Lung (tissue), 12 donors: ENCODE results near the gene PRKG1. TPM values are rescaled to one million over a fixed set of nuclear protein-coding genes. Genes with fewer than 3 reads are reported as not detected.

Experiments used
- ATAC-seq: fragments of 200-7000 bp; cut with Tn5 transposase; one replicate; pipeline ENCODE4 v1.9.1; 2020; ENCODE audit warnings: moderate number of reproducible peaks; ENCODE audit not compliant: insufficient read depth, low FRiP score
- DNase-seq, 3 donors: peaks; one replicate each; pipeline ENCODE4 v3.0.0-alpha.2; 2013 to 2017
- H3K27ac ChIP-seq, 2 donors: one replicate each; pipeline ENCODE4 v1.5.1; 2013; ENCODE audit warnings: mild to moderate bottlenecking in 2 of 2, moderate library complexity in 2 of 2, control low read depth in 1 of 2, inconsistent platforms in 1 of 2, low read depth in 1 of 2, low read length in 1 of 2
- H3K27me3 ChIP-seq, 3 donors: one replicate each; pipeline ENCODE4 v1.5.1; 2013; ENCODE audit warnings: low read length in 2 of 3; ENCODE audit not compliant: control insufficient read depth in 3 of 3, insufficient read depth in 3 of 3
- H3K36me3 ChIP-seq, 4 donors: one replicate each; pipeline ENCODE4 v1.5.1; 2013; ENCODE audit warnings: low read length in 4 of 4, mild to moderate bottlenecking in 1 of 4, moderate library complexity in 1 of 4; ENCODE audit not compliant: control insufficient read depth in 4 of 4, insufficient read depth in 4 of 4
- H3K4me1 ChIP-seq, 5 donors: one replicate each; pipeline ENCODE4 v1.5.1; 2013; ENCODE audit warnings: low read length in 5 of 5, mild to moderate bottlenecking in 2 of 5, moderate library complexity in 1 of 5; ENCODE audit not compliant: control insufficient read depth in 5 of 5, insufficient read depth in 5 of 5
- H3K4me3 ChIP-seq: one replicate; pipeline ENCODE4 v1.5.1; 2013; ENCODE audit warnings: mild to moderate bottlenecking, control low read depth, moderate library complexity
- H3K9ac ChIP-seq, 2 donors: one replicate each; pipeline ENCODE4 v1.5.1; 2013; ENCODE audit warnings: low read length in 2 of 2, control low read depth in 1 of 2; ENCODE audit not compliant: insufficient read depth in 1 of 2
- H3K9me3 ChIP-seq, 4 donors: one replicate each; pipeline ENCODE4 v1.5.1; 2013; ENCODE audit warnings: low read length in 3 of 4, mild to moderate bottlenecking in 1 of 4, moderate library complexity in 1 of 4; ENCODE audit not compliant: control insufficient read depth in 4 of 4, insufficient read depth in 3 of 4
- WGBS, 2 donors: extraction: QIAGEN DNeasy Blood & Tissue Kit; methylation state at CpG; one replicate each; pipeline ENCODE4 v1.1.7; 2013; 5-methylcytosine and 5-hydroxymethylcytosine counted together
- polyA plus RNA-seq, 2 donors: library from polyadenylated mRNA; stranded (reverse); fragments of 200-250 nt; gene quantifications; one replicate each; pipeline ENCODE4 v1.2.1, GENCODE V29; 2013
- total RNA-seq, 2 donors: library from RNA; depleted of rRNA in 1 of 2; stranded (reverse); fragments of >200 nt in 1 of 2; gene quantifications; one replicate each; pipeline ENCODE4 v1.2.1, GENCODE V29; 2014 to 2021
- TF ChIP-seq, protein P1 (sequence below): IDR thresholded peaks from 2 replicates; pipeline ENCODE4 v1.5.1; 2012; ENCODE audit warnings: mild to moderate bottlenecking; ENCODE audit errors: control extremely low read depth, extremely low read depth
- donor health status: control.
- donor health status: control.
- donor health status: Bipolar disorder and iron deficiency.
- donor health status: healthy.
- donor health status: DM: yes; HTN: yes; CAD: no.

Gene PRKG1
- total and polyA plus RNA-seq, 4 donors: 2.1 to 50.8 (median 15.1) TPM

GRCh38 chr10:51786016-51786683 is 711.9 kb downstream of the PRKG1 start:
- no peaks in the 10 kb centered on the region for H3K9me3 ChIP-seq
- H3K27me3 ChIP-seq: no peaks in the 10 kb centered on the region
- H3K36me3 ChIP-seq: no peaks in the 10 kb centered on the region
- 90% methylated on average over 4 of the region's 4 CpGs for WGBS, 2 donors
- H3K4me1 ChIP-seq: peaks cover 0 to 3% (median 0%) of the 10 kb centered on the region in 5 donors
- TF ChIP-seq, protein P1, sequence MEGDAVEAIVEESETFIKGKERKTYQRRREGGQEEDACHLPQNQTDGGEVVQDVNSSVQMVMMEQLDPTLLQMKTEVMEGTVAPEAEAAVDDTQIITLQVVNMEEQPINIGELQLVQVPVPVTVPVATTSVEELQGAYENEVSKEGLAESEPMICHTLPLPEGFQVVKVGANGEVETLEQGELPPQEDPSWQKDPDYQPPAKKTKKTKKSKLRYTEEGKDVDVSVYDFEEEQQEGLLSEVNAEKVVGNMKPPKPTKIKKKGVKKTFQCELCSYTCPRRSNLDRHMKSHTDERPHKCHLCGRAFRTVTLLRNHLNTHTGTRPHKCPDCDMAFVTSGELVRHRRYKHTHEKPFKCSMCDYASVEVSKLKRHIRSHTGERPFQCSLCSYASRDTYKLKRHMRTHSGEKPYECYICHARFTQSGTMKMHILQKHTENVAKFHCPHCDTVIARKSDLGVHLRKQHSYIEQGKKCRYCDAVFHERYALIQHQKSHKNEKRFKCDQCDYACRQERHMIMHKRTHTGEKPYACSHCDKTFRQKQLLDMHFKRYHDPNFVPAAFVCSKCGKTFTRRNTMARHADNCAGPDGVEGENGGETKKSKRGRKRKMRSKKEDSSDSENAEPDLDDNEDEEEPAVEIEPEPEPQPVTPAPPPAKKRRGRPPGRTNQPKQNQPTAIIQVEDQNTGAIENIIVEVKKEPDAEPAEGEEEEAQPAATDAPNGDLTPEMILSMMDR: no peak
- H3K27ac ChIP-seq: no peak overlapping the region
- no peak overlapping the region for H3K9ac ChIP-seq
- H3K4me3 ChIP-seq: no peak overlapping the region
- ATAC-seq (no peak), DNase-seq (no peak)

- Histone ChIP-seq H3K4me3 (no peak overlapping the region), H3K4me1 (no peaks in the 10 kb centered on the region), H3K27ac (no peak overlapping the region), H3K9me3 (no peaks in the 10 kb centered on the region), H3K9ac (no peak overlapping the region), H3K27me3 (no peaks in the 10 kb centered on the region), H3K36me3 (no peaks in the 10 kb centered on the region)
- WGBS, 2 donors: 89 to 92% methylated on average over 1 of the region's 1 CpG
- TF ChIP-seq, protein P1: no peak
- DNase-seq: no peak
- ATAC-seq: no peak
Measured at GRCh38 chr10:51786684-51787035, 712.4 kb downstream of the PRKG1 start.

DNA sequence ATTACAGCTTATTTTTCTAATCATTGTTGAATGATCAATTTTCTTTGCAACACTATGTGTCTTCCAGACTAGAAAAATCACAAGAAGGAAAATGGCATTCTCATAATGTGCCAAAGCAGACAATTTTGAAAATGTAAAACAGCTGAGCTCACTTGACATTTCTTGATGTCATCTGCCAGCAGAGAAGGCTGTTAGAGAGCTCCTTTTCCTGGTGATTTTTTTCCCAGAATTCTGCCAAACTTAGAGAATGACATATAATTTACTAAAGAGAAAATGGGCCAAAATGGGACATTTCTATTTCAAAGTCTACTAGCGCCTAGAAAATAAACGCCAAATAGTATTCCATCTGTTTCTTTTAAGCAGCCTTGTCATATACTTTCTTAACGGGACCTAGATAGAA is 714.0 kb downstream of the PRKG1 start:
- DNase-seq (no peak), ATAC-seq (no peak)
- Histone ChIP-seq H3K9me3 (peaks cover 0 to 5% (median 3%) of the 10 kb centered on the region in 4 donors), H3K9ac (no peak overlapping the region), H3K27ac (no peak overlapping the region), H3K4me1 (no peaks in the 10 kb centered on the region), H3K4me3 (no peak overlapping the region), H3K36me3 (no peaks in the 10 kb centered on the region), H3K27me3 (no peaks in the 10 kb centered on the region)
- WGBS, 2 donors: 73 to 79% methylated on average over 3 of the region's 3 CpGs
- TF ChIP-seq, protein P1: no peak

DNA sequence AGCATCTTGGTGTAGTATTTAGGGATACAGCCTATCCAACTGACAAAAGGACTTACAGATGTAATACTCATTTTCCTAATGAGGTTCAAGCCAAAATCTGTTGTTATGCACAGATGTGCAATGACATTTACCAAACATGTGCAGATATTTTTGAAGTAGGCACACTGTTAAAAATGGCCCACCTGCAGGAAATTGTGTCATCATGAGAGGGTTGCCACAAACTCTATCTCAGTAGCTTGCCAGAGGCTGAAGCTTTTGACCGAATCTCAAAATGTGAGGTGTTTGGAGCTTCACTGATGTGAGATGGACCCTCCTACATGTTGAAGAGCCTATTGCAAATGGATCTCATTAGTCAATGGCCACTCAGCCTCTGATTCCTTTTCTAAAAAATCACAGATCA is 714.8 kb downstream of the PRKG1 start:
- 79 to 87% methylated on average over 1 of the region's 1 CpG for WGBS, 2 donors
- no peak for DNase-seq

More for the DNA sequence above, 714.8 kb downstream of the PRKG1 start:
- Histone ChIP-seq H3K27me3 (no peaks in the 10 kb centered on the region), H3K9me3 (peaks cover 0 to 5% (median 4%) of the 10 kb centered on the region in 4 donors), H3K36me3 (no peaks in the 10 kb centered on the region), H3K9ac (no peak overlapping the region), H3K4me1 (no peaks in the 10 kb centered on the region), H3K27ac (no peak overlapping the region), H3K4me3 (no peak overlapping the region)
- ATAC-seq: no peak
- TF ChIP-seq, protein P1: no peak
